Neuronal stem cell (in vitro differentiated cells): ENCODE measurements around the gene AQP2.

ENCODE experiments used
- DNase-seq: peaks from one replicate; pipeline ENCODE4 v3.0.0-alpha.2; 2013; ENCODE audit warnings: low spot score
- H2AFZ ChIP-seq: one replicate; pipeline ENCODE4 v1.6.1; 2013; ENCODE audit warnings: mild to moderate bottlenecking, low read length, inconsistent platforms
- H2AK5ac ChIP-seq: 2 replicates; pipeline ENCODE4 v1.6.1; 2013; ENCODE audit warnings: low read depth, mild to moderate bottlenecking, inconsistent platforms, low read length, moderate library complexity, mixed read lengths
- H2BK120ac ChIP-seq: 2 replicates; pipeline ENCODE4 v1.6.1; 2013; ENCODE audit warnings: low read depth, mild to moderate bottlenecking, inconsistent platforms, low read length, moderate library complexity, mixed read lengths
- H2BK12ac ChIP-seq: one replicate; pipeline ENCODE4 v1.6.1; 2013; ENCODE audit warnings: low read length, inconsistent platforms
- H2BK15ac ChIP-seq: 2 replicates; pipeline ENCODE4 v1.6.1; 2013; ENCODE audit warnings: mild to moderate bottlenecking, low read length, inconsistent platforms, mixed read lengths
- H2BK5ac ChIP-seq: one replicate; pipeline ENCODE4 v1.6.1; 2013; ENCODE audit warnings: inconsistent platforms, mild to moderate bottlenecking, low read length, moderate library complexity
- H3K14ac ChIP-seq: one replicate; pipeline ENCODE4 v1.6.1; 2013; ENCODE audit warnings: low read length, inconsistent platforms
- H3K18ac ChIP-seq: 2 replicates; pipeline ENCODE4 v1.6.1; 2013; ENCODE audit warnings: low read length, inconsistent platforms
- H3K23ac ChIP-seq: 2 replicates; pipeline ENCODE4 v1.6.1; 2013; ENCODE audit warnings: low read depth, mild to moderate bottlenecking, mixed read lengths, low read length, inconsistent platforms; ENCODE audit not compliant: poor library complexity
- H3K27ac ChIP-seq: replicated peaks from 3 replicates; pipeline ENCODE4 v1.5.1; 2013; ENCODE audit warnings: low read length, inconsistent platforms
- H3K27me3 ChIP-seq, 3 experiments: 2 replicates each; pipeline ENCODE4 v1.6.1; 2013; ENCODE audit warnings: low read length in 3 of 3, mild to moderate bottlenecking in 2 of 3, inconsistent platforms in 1 of 3, low read depth in 1 of 3, mixed read lengths in 1 of 3, moderate library complexity in 1 of 3; ENCODE audit not compliant: control insufficient read depth in 3 of 3, insufficient read depth in 3 of 3
- H3K36me3 ChIP-seq, 2 donors: replicated peaks in 1 of 2; 2 replicates each; pipeline ENCODE4 v1.6.1; 2013; ENCODE audit warnings: low read length in 2 of 2; ENCODE audit not compliant: control insufficient read depth in 2 of 2, insufficient read depth in 2 of 2
- H3K4ac ChIP-seq: 2 replicates; pipeline ENCODE4 v1.6.1; 2013; ENCODE audit warnings: inconsistent platforms, mild to moderate bottlenecking, low read length, moderate library complexity
- H3K4me1 ChIP-seq, 2 donors: 1 replicate in 1 of 2; 2 replicates in 1 of 2; pipeline ENCODE4 v1.6.1; 2013; ENCODE audit warnings: low read length in 2 of 2, low read depth in 1 of 2; ENCODE audit not compliant: control insufficient read depth in 2 of 2, insufficient read depth in 1 of 2
- H3K4me2 ChIP-seq: one replicate; pipeline ENCODE4 v1.6.1; 2013; ENCODE audit warnings: mild to moderate bottlenecking, low read length, inconsistent platforms; ENCODE audit not compliant: insufficient read depth, poor library complexity, severe bottlenecking
- H3K4me3 ChIP-seq, 2 donors: 2 replicates each; pipeline ENCODE4 v1.5.1; 2013; ENCODE audit warnings: low read length in 2 of 2, mild to moderate bottlenecking in 2 of 2, inconsistent platforms in 1 of 2, moderate library complexity in 1 of 2
- H3K79me1 ChIP-seq: one replicate; pipeline ENCODE4 v1.6.1; 2013; ENCODE audit warnings: low read depth, mild to moderate bottlenecking, inconsistent platforms, low read length, moderate library complexity
- H3K9ac ChIP-seq: one replicate; pipeline ENCODE4 v1.6.1; 2013; ENCODE audit warnings: mild to moderate bottlenecking, low read depth, low read length, inconsistent platforms; ENCODE audit not compliant: poor library complexity
- H3K9me3 ChIP-seq, 2 donors: replicated peaks in 1 of 2; 2 replicates each; pipeline versions ENCODE3 to v1.6.1; 2013; ENCODE audit warnings: low read length in 2 of 2, mild to moderate bottlenecking in 2 of 2, inconsistent platforms in 1 of 2, low read depth in 1 of 2, mixed read lengths in 1 of 2, moderate library complexity in 1 of 2; ENCODE audit not compliant: control insufficient read depth in 2 of 2, insufficient read depth in 1 of 2
- H4K8ac ChIP-seq: one replicate; pipeline ENCODE4 v1.6.1; 2013; ENCODE audit warnings: low read depth, mild to moderate bottlenecking, inconsistent platforms, low read length, moderate library complexity
- H4K91ac ChIP-seq: one replicate; pipeline ENCODE4 v1.6.1; 2013; ENCODE audit warnings: low read length, low read depth, mild to moderate bottlenecking, inconsistent platforms; ENCODE audit not compliant: poor library complexity
- WGBS, 2 donors: extraction: QIAGEN DNeasy Blood & Tissue Kit; methylation state at CpG; one replicate each; pipeline ENCODE4 v1.1.7; 2013; ENCODE audit warnings: missing lambda C conversion rate in 2 of 2, mixed read lengths in 1 of 2; ENCODE audit not compliant: insufficient read length in 2 of 2, insufficient replicate concordance in 1 of 2; ENCODE audit errors: extremely low coverage in 2 of 2; 5-methylcytosine and 5-hydroxymethylcytosine counted together

AQP2 gene

GRCh38 chr12:49978125-49978524 is 27.6 kb downstream of the AQP2 start:
- Histone ChIP-seq H3K14ac (no peak overlapping the region), H3K4me1 (peaks cover 0 to 18% of the 10 kb centered on the region in 2 donors), H2BK12ac (no peak overlapping the region), H3K27ac (no peak overlapping the region), H3K27me3 (no peaks in the 10 kb centered on the region), H3K4me3 (no peak overlapping the region), H2BK15ac (no peak overlapping the region), H2BK120ac (no peak overlapping the region), H3K79me1 (no peaks in the 10 kb centered on the region), H3K4ac (no peak overlapping the region), H2BK5ac (no peak overlapping the region), H3K4me2 (no peak overlapping the region), H2AK5ac (no peak overlapping the region), H3K36me3 (no peaks in the 10 kb centered on the region), H4K8ac (no peak overlapping the region), H3K9me3 (no peaks in the 10 kb centered on the region), H2AFZ (no peak overlapping the region), H3K18ac (no peak overlapping the region), H3K23ac (no peak overlapping the region), H4K91ac (no peak overlapping the region), H3K9ac (no peak overlapping the region)
- DNase-seq = no peak
- WGBS, 2 donors = no CpG with 5 or more reads among the region's 4 CpGs

GRCh38 chr12:49979016-49979586 is 28.6 kb downstream of the AQP2 start:
- Histone ChIP-seq H2BK120ac (no peak overlapping the region), H2AFZ (no peak overlapping the region), H2AK5ac (no peak overlapping the region), H3K23ac (no peak overlapping the region), H2BK5ac (no peak overlapping the region), H4K8ac (no peak overlapping the region), H2BK12ac (no peak overlapping the region), H3K9ac (no peak overlapping the region), H3K9me3 (no peaks in the 10 kb centered on the region), H3K18ac (no peak overlapping the region), H2BK15ac (no peak overlapping the region), H3K4me3 (no peak overlapping the region), H3K79me1 (no peaks in the 10 kb centered on the region), H3K4ac (no peak overlapping the region), H3K4me2 (no peak overlapping the region), H3K36me3 (peaks cover 0 to 1% of the 10 kb centered on the region in 2 donors), H3K27me3 (no peaks in the 10 kb centered on the region), H4K91ac (no peak overlapping the region), H3K14ac (no peak overlapping the region), H3K27ac (no peak overlapping the region), H3K4me1 (peaks cover 0 to 21% of the 10 kb centered on the region in 2 donors)
- no peak for DNase-seq
- WGBS, 2 donors = no CpG with 5 or more reads among the region's 10 CpGs

GRCh38 chr12:49979791-49980190 is 29.3 kb downstream of the AQP2 start:
- H2AK5ac ChIP-seq = no peak overlapping the region
- no peak overlapping the region for H2BK15ac ChIP-seq
- H2BK120ac ChIP-seq = no peak overlapping the region
- H2BK12ac ChIP-seq = no peak overlapping the region
- H3K36me3 ChIP-seq = peaks cover 2 to 7% of the 10 kb centered on the region in 2 donors
- no peak for DNase-seq
- H3K4ac ChIP-seq = no peak overlapping the region
- no peak overlapping the region for H4K8ac ChIP-seq
- H3K79me1 ChIP-seq = no peaks in the 10 kb centered on the region
- H3K14ac ChIP-seq = no peak overlapping the region
- no peak overlapping the region for H2BK5ac ChIP-seq
- no peak overlapping the region for H3K23ac ChIP-seq
- H3K4me2 ChIP-seq = no peak overlapping the region
- no peak overlapping the region for H3K9ac ChIP-seq
- no peak overlapping the region for H4K91ac ChIP-seq
- WGBS, 2 donors = no CpG with 5 or more reads among the region's 3 CpGs
- H3K4me3 ChIP-seq = no peak overlapping the region
- H3K18ac ChIP-seq = no peak overlapping the region
- no peaks in the 10 kb centered on the region for H3K27me3 ChIP-seq
- H3K4me1 ChIP-seq = peaks cover 0 to 26% of the 10 kb centered on the region in 2 donors
- H3K27ac ChIP-seq = no peak overlapping the region
- H3K9me3 ChIP-seq = no peaks in the 10 kb centered on the region
- H2AFZ ChIP-seq = no peak overlapping the region

- H2BK5ac ChIP-seq = no peak overlapping the region
- no peak overlapping the region for H3K23ac ChIP-seq
- H3K18ac ChIP-seq = no peak overlapping the region
- no peak overlapping the region for H2BK12ac ChIP-seq
- no peak overlapping the region for H2AFZ ChIP-seq
- no CpG with 5 or more reads among the region's 10 CpGs for WGBS, 2 donors
- peak overlapping the region; percentile 42 for H3K27ac ChIP-seq
- H4K91ac ChIP-seq = no peak overlapping the region
- no peaks in the 10 kb centered on the region for H3K27me3 ChIP-seq
- no peak overlapping the region for H4K8ac ChIP-seq
- DNase-seq = no peak
- no peak overlapping the region for H3K4ac ChIP-seq
- H2BK15ac ChIP-seq = no peak overlapping the region
- no peak overlapping the region for H3K9ac ChIP-seq
- no peaks in the 10 kb centered on the region for H3K9me3 ChIP-seq
- no peak overlapping the region for H3K4me2 ChIP-seq
- no peak overlapping the region for H2AK5ac ChIP-seq
- H3K79me1 ChIP-seq = no peaks in the 10 kb centered on the region
- peaks cover 0 to 26% of the 10 kb centered on the region in 2 donors for H3K4me1 ChIP-seq
- H2BK120ac ChIP-seq = no peak overlapping the region
- H3K36me3 ChIP-seq = peaks cover 2 to 10% of the 10 kb centered on the region in 2 donors
- no peak overlapping the region for H3K14ac ChIP-seq
- H3K4me3 ChIP-seq = no peak overlapping the region
These were observed 30.2 kb downstream of the AQP2 start for GRCh38 chr12:49980501-49981349.
